ENCODE data around the gene KRTAP13-3. TPM values are rescaled to one million over a fixed set of nuclear protein-coding genes. Genes with fewer than 3 reads are reported as not detected.

Gene KRTAP13-3
- total and polyA plus RNA-seq, 12 donors: not detected

GRCh38 chr21:30415993-30416392 is 9.7 kb downstream of the KRTAP13-3 start:
- DNase-seq (no peak), ATAC-seq (no peak)
- Histone ChIP-seq H3K27ac (no peak overlapping the region), H3K4me3 (no peak overlapping the region), H3K4me1 (no peaks in the 10 kb centered on the region), H3K27me3 (no peaks in the 10 kb centered on the region), H3K9me3 (peaks cover 0 to 7% (median 0%) of the 10 kb centered on the region in 11 donors), H3K36me3 (no peaks in the 10 kb centered on the region)
- intact Hi-C loops (cut with DNase I): no loop called here
- TF ChIP-seq CTCF (IDR thresholded peaks at IDR 0.05): no peak
- 75 to 83% methylated on average over 5 of the region's 5 CpGs for WGBS, 2 donors

GRCh38 chr21:30408782-30409494 is 16.8 kb downstream of the KRTAP13-3 start:
- Histone ChIP-seq H3K27ac (no peak overlapping the region), H3K27me3 (no peaks in the 10 kb centered on the region), H3K4me1 (no peaks in the 10 kb centered on the region), H3K9me3 (peaks cover 0 to 21% (median 5%) of the 10 kb centered on the region in 11 donors), H3K4me3 (no peak overlapping the region), H3K36me3 (no peaks in the 10 kb centered on the region)
- ATAC-seq (peak; percentile 29 to 84 (median 70)), DNase-seq (peak; percentile 17 to 26)
- intact Hi-C loops (cut with DNase I): no loop called here
- TF ChIP-seq CTCF (IDR thresholded peaks at IDR 0.05): peak in 6 of 9 donors; percentile 19 to 40 (median 30)
- WGBS, 2 donors: 22 to 23% methylated on average over 14 of the region's 14 CpGs

GRCh38 chr21:30395731-30396130 is 30.0 kb downstream of the KRTAP13-3 start, which contains the start of gene KRTAP13-1:
TSS of gene KRTAP13-1 (plus strand) at chr21:30396031. CDS start at chr21:30396087, 56 bp downstream.
- no peaks in the 10 kb centered on the region for H3K36me3 ChIP-seq
- no peak within 1 kb of the TSS for H3K27ac ChIP-seq
- 78 to 86% methylated on average over 4 of the region's 4 CpGs for WGBS, 2 donors

GRCh38 chr21:30391492-30392025 is 34.2 kb downstream of the KRTAP13-3 start:
- no peak overlapping the region for H3K4me3 ChIP-seq
- WGBS, 2 donors: 22 to 31% methylated on average over 2 of the region's 2 CpGs
- peak overlapping the region in 1 of 10 donors; percentile 13 for H3K27ac ChIP-seq
- H3K9me3 ChIP-seq: peaks cover 0 to 27% (median 0%) of the 10 kb centered on the region in 11 donors
- intact Hi-C loops (cut with DNase I): no loop called here
- no peaks in the 10 kb centered on the region for H3K36me3 ChIP-seq
- ATAC-seq (peak in 4 of 8 donors; percentile 17 to 67 (median 59)), DNase-seq (no peak)
- no peaks in the 10 kb centered on the region for H3K27me3 ChIP-seq
- H3K4me1 ChIP-seq: peaks cover 0 to 7% (median 0%) of the 10 kb centered on the region in 9 donors
- TF ChIP-seq CTCF (IDR thresholded peaks at IDR 0.05): no peak

More at GRCh38 chr21:30395731-30396130, 30.0 kb downstream of the KRTAP13-3 start, which contains the start of gene KRTAP13-1:
- H3K4me3 ChIP-seq: no peak within 1 kb of the TSS
- TF ChIP-seq CTCF (IDR thresholded peaks at IDR 0.05): no peak
- peaks cover 0 to 7% (median 0%) of the 10 kb centered on the region in 9 donors for H3K4me1 ChIP-seq
- no peaks in the 10 kb centered on the region for H3K27me3 ChIP-seq
- ATAC-seq (no peak), DNase-seq (no peak)
- H3K9me3 ChIP-seq: peaks cover 0 to 13% (median 0%) of the 10 kb centered on the region in 11 donors
- intact Hi-C loops (cut with DNase I): no loop called here
